HG03045 (cell line): ENCODE data around the gene PHLPP1.

Source experiments
- ATAC-seq: cut with Tn5 transposase; IDR thresholded peaks from one replicate; pipeline ENCODE4 v1.9.1; 2021; ENCODE audit warnings: mild to moderate bottlenecking, moderate library complexity; ENCODE audit not compliant: unreplicated experiment

The PHLPP1 gene

GRCh38 chr18:62975785-62976184 is 260.4 kb downstream of the PHLPP1 start:
- ATAC-seq: no peak

GRCh38 chr18:62976227-62976626 is 260.9 kb downstream of the PHLPP1 start:
- no peak for ATAC-seq

- no peak for ATAC-seq
Observed at GRCh38 chr18:62977512-62977911, 262.2 kb downstream of the PHLPP1 start.

- ATAC-seq: no peak
Observed at GRCh38 chr18:62978251-62979049, 263.1 kb downstream of the PHLPP1 start.

GRCh38 chr18:62979176-62979575 is 263.8 kb downstream of the PHLPP1 start:
- no peak for ATAC-seq

GRCh38 chr18:62979900-62980299 is 264.6 kb downstream of the PHLPP1 start:
- ATAC-seq: no peak

GRCh38 chr18:62981566-62981965 is 266.2 kb downstream of the PHLPP1 start:
- ATAC-seq: no peak

- no peak for ATAC-seq
Observed at GRCh38 chr18:62982600-62983251, 267.4 kb downstream of the PHLPP1 start.

- ATAC-seq: no peak
Observed at GRCh38 chr18:62984656-62985315, 269.4 kb downstream of the PHLPP1 start.

- no peak for ATAC-seq
Observed at GRCh38 chr18:62986490-62986889, 271.1 kb downstream of the PHLPP1 start.

- no peak for ATAC-seq
Observed at GRCh38 chr18:62987055-62987830, 271.9 kb downstream of the PHLPP1 start.

GRCh38 chr18:62987859-62988258 is 272.5 kb downstream of the PHLPP1 start:
- no peak for ATAC-seq

GRCh38 chr18:62988471-62988870 is 273.1 kb downstream of the PHLPP1 start:
- ATAC-seq: no peak

GRCh38 chr18:62989195-62989594 is 273.9 kb downstream of the PHLPP1 start:
- ATAC-seq: no peak

GRCh38 chr18:62990653-62991052 is 275.3 kb downstream of the PHLPP1 start:
- no peak for ATAC-seq

GRCh38 chr18:62991389-62991788 is 276.0 kb downstream of the PHLPP1 start:
- ATAC-seq: no peak

GRCh38 chr18:62991959-62992358 is 276.6 kb downstream of the PHLPP1 start:
- no peak for ATAC-seq

GRCh38 chr18:62992877-62993365 is 277.6 kb downstream of the PHLPP1 start:
- no peak for ATAC-seq

- ATAC-seq: no peak
Observed at GRCh38 chr18:62996566-62996965, 281.2 kb downstream of the PHLPP1 start.

GRCh38 chr18:62997076-62997475 is 281.7 kb downstream of the PHLPP1 start:
- ATAC-seq: no peak

- no peak for ATAC-seq
Observed at GRCh38 chr18:62998443-62998842, 283.1 kb downstream of the PHLPP1 start.
